BE2C (cell line): Measurements from ENCODE around the gene TNS3.

ENCODE experiments used
- DNase-seq: peaks from one replicate; pipeline ENCODE4 v3.0.0-alpha.2; 2020
- H3K27me3 ChIP-seq: fragments of 250-450 bp; sonication (Bioruptor Pico); 2 replicates; pipeline ENCODE4 v1.5.1; 2020; ENCODE audit warnings: mild to moderate bottlenecking
- H3K36me3 ChIP-seq: fragments of 250-450 bp; sonication (Bioruptor Pico); 2 replicates; pipeline ENCODE4 v1.5.1; 2020; ENCODE audit warnings: mild to moderate bottlenecking
- H3K4me1 ChIP-seq: fragments of 250-450 bp; sonication (Bioruptor Pico); 2 replicates; pipeline ENCODE4 v1.5.1; 2020
- H3K4me3 ChIP-seq: 2 replicates; pipeline ENCODE4 v1.5.1; 2011; ENCODE audit warnings: low read depth, low read length
- H3K9me3 ChIP-seq: fragments of 250-450 bp; sonication (Bioruptor Pico); 2 replicates; pipeline ENCODE4 v1.5.1; 2020
- TF ChIP-seq, protein P1 (sequence below): IDR thresholded peaks from 2 replicates; pipeline ENCODE4 v1.5.1; 2012; ENCODE audit warnings: mild to moderate bottlenecking, low read depth, low read length

The TNS3 gene

DNA sequence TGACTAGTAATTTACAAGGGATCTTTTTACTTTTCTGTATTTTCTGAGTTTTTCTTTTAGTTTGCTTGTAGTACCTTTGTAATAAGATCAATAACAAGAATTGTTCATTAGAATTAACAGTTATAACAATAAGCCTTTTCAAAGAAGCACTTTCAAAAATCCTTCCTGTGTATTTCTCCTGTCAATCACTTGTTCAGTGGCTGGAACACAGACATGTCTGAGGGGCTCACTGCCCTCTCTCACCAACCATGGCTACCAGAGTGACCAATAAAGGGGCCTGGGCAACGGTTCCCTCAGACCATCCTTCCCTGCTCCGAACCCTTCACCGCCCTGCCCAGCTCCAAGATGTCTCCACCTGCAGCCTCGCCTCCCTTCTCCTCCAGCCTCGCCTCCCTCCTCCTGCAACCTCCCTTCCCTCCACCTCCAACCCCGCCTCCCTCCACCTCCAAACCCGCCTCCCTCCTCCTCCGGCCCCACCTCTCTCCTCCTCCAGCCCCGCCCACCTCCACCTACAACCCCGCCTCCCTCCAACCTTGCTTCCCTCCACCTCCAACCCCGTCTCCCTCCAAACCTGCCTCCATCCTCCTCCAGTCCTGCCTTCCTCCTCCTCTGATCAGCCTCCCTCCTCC, 353.4 kb downstream of the TNS3 start:
- DNase-seq: peak; percentile 62
- Histone ChIP-seq H3K36me3 (no peaks in the 10 kb centered on the region), H3K4me3 (no peak overlapping the region), H3K27me3 (no peaks in the 10 kb centered on the region), H3K4me1 (no peaks in the 10 kb centered on the region), H3K9me3 (no peaks in the 10 kb centered on the region)
- TF ChIP-seq, protein P1, sequence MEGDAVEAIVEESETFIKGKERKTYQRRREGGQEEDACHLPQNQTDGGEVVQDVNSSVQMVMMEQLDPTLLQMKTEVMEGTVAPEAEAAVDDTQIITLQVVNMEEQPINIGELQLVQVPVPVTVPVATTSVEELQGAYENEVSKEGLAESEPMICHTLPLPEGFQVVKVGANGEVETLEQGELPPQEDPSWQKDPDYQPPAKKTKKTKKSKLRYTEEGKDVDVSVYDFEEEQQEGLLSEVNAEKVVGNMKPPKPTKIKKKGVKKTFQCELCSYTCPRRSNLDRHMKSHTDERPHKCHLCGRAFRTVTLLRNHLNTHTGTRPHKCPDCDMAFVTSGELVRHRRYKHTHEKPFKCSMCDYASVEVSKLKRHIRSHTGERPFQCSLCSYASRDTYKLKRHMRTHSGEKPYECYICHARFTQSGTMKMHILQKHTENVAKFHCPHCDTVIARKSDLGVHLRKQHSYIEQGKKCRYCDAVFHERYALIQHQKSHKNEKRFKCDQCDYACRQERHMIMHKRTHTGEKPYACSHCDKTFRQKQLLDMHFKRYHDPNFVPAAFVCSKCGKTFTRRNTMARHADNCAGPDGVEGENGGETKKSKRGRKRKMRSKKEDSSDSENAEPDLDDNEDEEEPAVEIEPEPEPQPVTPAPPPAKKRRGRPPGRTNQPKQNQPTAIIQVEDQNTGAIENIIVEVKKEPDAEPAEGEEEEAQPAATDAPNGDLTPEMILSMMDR: no peak

DNA sequence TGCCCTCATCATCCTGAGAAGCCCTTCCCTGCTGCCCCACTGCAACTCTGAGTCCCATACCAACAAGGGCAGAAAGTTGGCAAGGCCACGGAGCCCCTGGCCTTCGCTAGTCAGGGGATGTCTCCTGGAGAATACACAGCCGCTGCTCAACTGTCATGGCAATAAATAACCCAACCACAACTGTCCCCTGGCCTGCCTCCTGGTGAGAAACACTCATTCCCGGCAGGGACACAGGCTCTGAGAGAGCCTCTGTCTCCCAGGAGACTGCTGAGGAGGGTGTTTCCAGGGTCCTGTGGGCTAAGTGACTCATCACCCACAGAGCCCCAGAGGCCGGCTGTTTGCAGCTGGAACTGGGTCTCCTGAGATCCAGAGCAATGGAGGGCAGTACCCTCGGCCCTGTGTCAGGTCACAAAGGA, 354.1 kb downstream of the TNS3 start:
- no peaks in the 10 kb centered on the region for H3K4me1 ChIP-seq
- no peaks in the 10 kb centered on the region for H3K36me3 ChIP-seq
- H3K4me3 ChIP-seq: no peak overlapping the region
- no peaks in the 10 kb centered on the region for H3K9me3 ChIP-seq
- TF ChIP-seq, protein P1: no peak
- peak; percentile 48 for DNase-seq
- H3K27me3 ChIP-seq: no peaks in the 10 kb centered on the region

DNA sequence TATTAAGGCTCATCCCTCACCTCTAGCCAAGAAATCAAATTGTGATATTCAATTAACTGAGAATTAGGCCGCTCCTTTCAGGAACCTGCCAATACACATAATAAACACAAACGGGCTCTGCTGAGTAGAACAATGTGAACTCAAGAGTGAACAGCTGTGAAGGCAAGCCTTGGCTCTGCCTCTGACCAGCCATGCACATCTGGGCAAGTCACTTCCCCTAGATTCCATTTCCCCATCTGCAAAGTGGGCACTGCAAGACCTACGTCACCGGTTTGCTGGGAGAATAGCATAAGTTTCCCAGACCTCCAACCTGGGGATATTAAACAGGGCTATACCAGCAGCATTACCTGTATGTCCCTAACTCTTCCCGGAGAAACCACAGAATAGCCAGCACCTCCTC, 355.2 kb downstream of the TNS3 start:
- TF ChIP-seq, protein P1: no peak
- no peaks in the 10 kb centered on the region for H3K9me3 ChIP-seq
- H3K4me1 ChIP-seq: no peaks in the 10 kb centered on the region
- H3K4me3 ChIP-seq: no peak overlapping the region
- no peaks in the 10 kb centered on the region for H3K27me3 ChIP-seq
- H3K36me3 ChIP-seq: no peaks in the 10 kb centered on the region
- no peak for DNase-seq

DNA sequence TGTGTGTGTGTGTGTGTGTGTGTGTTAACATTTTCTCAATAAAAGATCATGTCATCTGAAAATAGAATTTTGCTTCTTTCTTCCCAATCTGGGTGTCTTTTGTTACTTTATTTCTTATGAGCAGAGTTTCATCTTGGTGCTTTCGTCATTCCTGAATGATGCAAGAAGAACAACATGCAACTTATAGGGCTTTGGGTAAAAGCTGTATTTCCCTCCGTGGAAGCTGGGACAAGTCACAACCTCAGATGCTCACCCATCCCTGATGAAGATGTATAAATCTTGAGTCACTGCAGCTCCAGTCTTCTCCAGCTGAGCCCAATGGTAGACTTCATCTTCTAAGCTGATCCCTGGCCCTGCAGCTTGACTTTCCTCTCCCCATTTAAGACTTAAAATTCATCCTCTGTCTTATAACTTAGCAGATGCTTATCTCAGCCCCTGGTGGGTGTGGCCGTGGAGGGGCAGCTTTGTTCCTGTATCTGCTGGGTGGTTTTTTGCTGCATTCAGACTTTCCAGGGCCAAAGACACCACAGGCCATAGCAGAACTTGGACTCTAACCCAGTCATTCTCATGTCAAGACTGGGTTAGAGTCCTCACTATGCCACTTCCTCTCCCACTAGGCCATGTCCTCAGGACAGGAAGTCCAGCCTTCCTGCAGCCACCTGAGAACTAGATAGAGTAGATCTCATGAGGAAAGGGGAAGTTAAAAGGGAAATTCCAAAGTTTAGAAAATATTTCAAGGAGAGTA, 356.4 kb downstream of the TNS3 start:
- DNase-seq: no peak
- H3K4me1 ChIP-seq: no peaks in the 10 kb centered on the region
- H3K9me3 ChIP-seq: no peaks in the 10 kb centered on the region
- H3K27me3 ChIP-seq: no peaks in the 10 kb centered on the region
- TF ChIP-seq, protein P1: no peak
- H3K4me3 ChIP-seq: no peak overlapping the region
- H3K36me3 ChIP-seq: no peaks in the 10 kb centered on the region
